ENCODE data around the gene C19orf18. TPM values are rescaled to one million over a fixed set of nuclear protein-coding genes. Genes with fewer than 3 reads are reported as not detected.

Gene C19orf18
- polyA plus RNA-seq, 2 of the 4 experiments (the other 2 are of a cell fraction): 0.13 TPM; not detected in 1

Other genes with a start within 250 kb of the C19orf18 start
- gene ZNF671, start 246.9 kb downstream of the C19orf18 start, polyA plus RNA-seq (2011; rRNA removed): 1.4 and 1.5 TPM in 2 replicates
- 0.85 to 1.1 TPM (median 1.0 TPM) in 3 replicates for gene ZNF671, start 246.9 kb downstream of the C19orf18 start, polyA plus RNA-seq (2017; fragmentation: RNase III; extraction: RNeasy Plus Mini Kit Qiagen cat#74134 plus additional on column Dnase treatment)
- gene ZNF776, start 227.7 kb downstream of the C19orf18 start, polyA plus RNA-seq (2011; rRNA removed): 9.3 and 10.5 TPM in 2 replicates
- 5.3 to 7.0 TPM (median 6.1 TPM) in 3 replicates for gene ZNF776, start 227.7 kb downstream of the C19orf18 start, polyA plus RNA-seq (2017; fragmentation: RNase III; extraction: RNeasy Plus Mini Kit Qiagen cat#74134 plus additional on column Dnase treatment)
- 8.1 and 8.2 TPM in 2 replicates for gene ZNF586, start 204.9 kb downstream of the C19orf18 start, polyA plus RNA-seq (2011; rRNA removed)
- 7.1 to 8.5 TPM (median 7.3 TPM) in 3 replicates for gene ZNF586, start 204.9 kb downstream of the C19orf18 start, polyA plus RNA-seq (2017; fragmentation: RNase III; extraction: RNeasy Plus Mini Kit Qiagen cat#74134 plus additional on column Dnase treatment)
- 5.7 and 5.8 TPM in 2 replicates for gene ZNF552, start 159.6 kb downstream of the C19orf18 start, polyA plus RNA-seq (2011; rRNA removed)
- 6.0 to 7.2 TPM (median 6.5 TPM) in 3 replicates for gene ZNF552, start 159.6 kb downstream of the C19orf18 start, polyA plus RNA-seq (2017; fragmentation: RNase III; extraction: RNeasy Plus Mini Kit Qiagen cat#74134 plus additional on column Dnase treatment)
- gene ZNF587B, start 144.2 kb downstream of the C19orf18 start, polyA plus RNA-seq (2011; rRNA removed): 14.2 and 14.9 TPM in 2 replicates
- 13.2 to 15.8 TPM (median 14.1 TPM) in 3 replicates for gene ZNF587B, start 144.2 kb downstream of the C19orf18 start, polyA plus RNA-seq (2017; fragmentation: RNase III; extraction: RNeasy Plus Mini Kit Qiagen cat#74134 plus additional on column Dnase treatment)
- 12.1 and 17.2 TPM in 2 replicates for gene ZNF587, start 124.7 kb downstream of the C19orf18 start, polyA plus RNA-seq (2011; rRNA removed)
- 10.2 to 11.2 TPM (median 10.7 TPM) in 3 replicates for gene ZNF587, start 124.7 kb downstream of the C19orf18 start, polyA plus RNA-seq (2017; fragmentation: RNase III; extraction: RNeasy Plus Mini Kit Qiagen cat#74134 plus additional on column Dnase treatment)
- 5.5 and 6.9 TPM in 2 replicates for gene ZNF814, start 85.5 kb downstream of the C19orf18 start, polyA plus RNA-seq (2011; rRNA removed)
- gene ZNF814, start 85.5 kb downstream of the C19orf18 start, polyA plus RNA-seq (2017; fragmentation: RNase III; extraction: RNeasy Plus Mini Kit Qiagen cat#74134 plus additional on column Dnase treatment): 2.1 to 3.0 TPM (median 2.6 TPM) in 3 replicates
- gene ZNF417, start 57.9 kb downstream of the C19orf18 start, polyA plus RNA-seq (2011; rRNA removed): 8.0 and 8.7 TPM in 2 replicates
- gene ZNF417, start 57.9 kb downstream of the C19orf18 start, polyA plus RNA-seq (2017; fragmentation: RNase III; extraction: RNeasy Plus Mini Kit Qiagen cat#74134 plus additional on column Dnase treatment): 5.6 to 5.9 TPM (median 5.8 TPM) in 3 replicates
- 2.8 and 3.2 TPM in 2 replicates for gene ZNF418, start 39.1 kb downstream of the C19orf18 start, polyA plus RNA-seq (2011; rRNA removed)
- gene ZNF418, start 39.1 kb downstream of the C19orf18 start, polyA plus RNA-seq (2017; fragmentation: RNase III; extraction: RNeasy Plus Mini Kit Qiagen cat#74134 plus additional on column Dnase treatment): 1.8 to 3.0 TPM (median 2.2 TPM) in 3 replicates
- 2.5 and 2.9 TPM in 2 replicates for gene ZNF256, start 26.8 kb downstream of the C19orf18 start, polyA plus RNA-seq (2011; rRNA removed)
- 1.4 to 1.7 TPM (median 1.6 TPM) in 3 replicates for gene ZNF256, start 26.8 kb downstream of the C19orf18 start, polyA plus RNA-seq (2017; fragmentation: RNase III; extraction: RNeasy Plus Mini Kit Qiagen cat#74134 plus additional on column Dnase treatment)
- 4.8 and 5.1 TPM in 2 replicates for gene ZNF606, start 28.3 kb upstream of the C19orf18 start, polyA plus RNA-seq (2011; rRNA removed)
- gene ZNF606, start 28.3 kb upstream of the C19orf18 start, polyA plus RNA-seq (2017; fragmentation: RNase III; extraction: RNeasy Plus Mini Kit Qiagen cat#74134 plus additional on column Dnase treatment): 4.5 to 5.1 TPM (median 4.5 TPM) in 3 replicates
- not detected in 2 replicates for gene ZSCAN1, start 59.5 kb upstream of the C19orf18 start, polyA plus RNA-seq (2011; rRNA removed)
- gene ZSCAN1, start 59.5 kb upstream of the C19orf18 start, polyA plus RNA-seq (2017; fragmentation: RNase III; extraction: RNeasy Plus Mini Kit Qiagen cat#74134 plus additional on column Dnase treatment): not detected in 3 replicates
- not detected in 2 replicates for gene ZNF135, start 84.7 kb upstream of the C19orf18 start, polyA plus RNA-seq (2011; rRNA removed)
- not detected in 3 replicates for gene ZNF135, start 84.7 kb upstream of the C19orf18 start, polyA plus RNA-seq (2017; fragmentation: RNase III; extraction: RNeasy Plus Mini Kit Qiagen cat#74134 plus additional on column Dnase treatment)
- 2.2 and 2.9 TPM in 2 replicates for gene ZSCAN18, start 123.7 kb upstream of the C19orf18 start, polyA plus RNA-seq (2011; rRNA removed)
- 2.3 to 3.3 TPM (median 2.6 TPM) in 3 replicates for gene ZSCAN18, start 123.7 kb upstream of the C19orf18 start, polyA plus RNA-seq (2017; fragmentation: RNase III; extraction: RNeasy Plus Mini Kit Qiagen cat#74134 plus additional on column Dnase treatment)
- 5.7 and 6.2 TPM in 2 replicates for gene ZNF329, start 176.3 kb upstream of the C19orf18 start, polyA plus RNA-seq (2011; rRNA removed)
- 2.7 to 2.8 TPM (median 2.8 TPM) in 3 replicates for gene ZNF329, start 176.3 kb upstream of the C19orf18 start, polyA plus RNA-seq (2017; fragmentation: RNase III; extraction: RNeasy Plus Mini Kit Qiagen cat#74134 plus additional on column Dnase treatment)
- gene ZNF274, start 208.5 kb upstream of the C19orf18 start, polyA plus RNA-seq (2011; rRNA removed): 27.3 and 28.7 TPM in 2 replicates
- 15.8 to 18.8 TPM (median 18.3 TPM) in 3 replicates for gene ZNF274, start 208.5 kb upstream of the C19orf18 start, polyA plus RNA-seq (2017; fragmentation: RNase III; extraction: RNeasy Plus Mini Kit Qiagen cat#74134 plus additional on column Dnase treatment)

Data from A549 (cell line).